Activated naive CD4-positive, alpha-beta T cell (primary cell): ENCODE results near the gene ARMC6.

Source experiments
- DNase-seq, 4 experiments: peaks; one replicate each; lab custom pipeline; 2025; lab: John Stamatoyannopoulos, UW

Gene ARMC6

GRCh38 chr19:19055701-19056100, 22.3 kb downstream of the ARMC6 start:
- no peak for DNase-seq

GRCh38 chr19:19056636-19057275, 23.4 kb downstream of the ARMC6 start:
- DNase-seq, result no peak

- no peak for DNase-seq
Measured at GRCh38 chr19:19057317-19057716, 23.9 kb downstream of the ARMC6 start.

- no peak for DNase-seq
Measured at GRCh38 chr19:19057720-19058119, 24.3 kb downstream of the ARMC6 start.

- no peak for DNase-seq
Measured at GRCh38 chr19:19059018-19059836, 25.8 kb downstream of the ARMC6 start.

GRCh38 chr19:19059837-19060611, 26.6 kb downstream of the ARMC6 start:
- no peak for DNase-seq

GRCh38 chr19:19061506-19061905, 28.1 kb downstream of the ARMC6 start:
- DNase-seq, result no peak

- no peak for DNase-seq
Measured at GRCh38 chr19:19062454-19063182, 29.2 kb downstream of the ARMC6 start.

GRCh38 chr19:19063183-19064097, 30.0 kb downstream of the ARMC6 start, which contains the start of gene SLC25A42:
TSS of gene SLC25A42 (plus strand) at chr19:19063994. CDS start at chr19:19096125, 32,131 bp downstream.
- peak; percentile 97 to 98 (median 97) for DNase-seq

- DNase-seq, result peak in 2 of 4 experiments; percentile 66 to 83
Measured at GRCh38 chr19:19064098-19064722, 30.8 kb downstream of the ARMC6 start.

GRCh38 chr19:19064811-19065745, 31.7 kb downstream of the ARMC6 start:
- DNase-seq, result no peak

- DNase-seq, result no peak
Measured at GRCh38 chr19:19067276-19068072, 34.1 kb downstream of the ARMC6 start.

- no peak for DNase-seq
Measured at GRCh38 chr19:19068659-19069654, 35.6 kb downstream of the ARMC6 start.

GRCh38 chr19:19071897-19072296, 38.5 kb downstream of the ARMC6 start:
- DNase-seq, result no peak

GRCh38 chr19:19074196-19074882, 40.9 kb downstream of the ARMC6 start:
- DNase-seq, result no peak

GRCh38 chr19:19075126-19075525, 41.7 kb downstream of the ARMC6 start:
- no peak for DNase-seq
